Measurements from ENCODE around the gene TJP3.
"Not testable (repeated sequence)": the region's sequence is repeated elsewhere in the genome, so short reads cannot be mapped to it uniquely, and the experiment has no call there.

The TJP3 gene

GRCh38 chr19:3762501-3763459 lies 54.6 kb downstream of the TJP3 start, which contains the start of gene MRPL54:
TSS of gene MRPL54 (plus strand) at chr19:3762682. CDS start at chr19:3762701, 19 bp downstream.
- TF ChIP-seq, protein P1, sequence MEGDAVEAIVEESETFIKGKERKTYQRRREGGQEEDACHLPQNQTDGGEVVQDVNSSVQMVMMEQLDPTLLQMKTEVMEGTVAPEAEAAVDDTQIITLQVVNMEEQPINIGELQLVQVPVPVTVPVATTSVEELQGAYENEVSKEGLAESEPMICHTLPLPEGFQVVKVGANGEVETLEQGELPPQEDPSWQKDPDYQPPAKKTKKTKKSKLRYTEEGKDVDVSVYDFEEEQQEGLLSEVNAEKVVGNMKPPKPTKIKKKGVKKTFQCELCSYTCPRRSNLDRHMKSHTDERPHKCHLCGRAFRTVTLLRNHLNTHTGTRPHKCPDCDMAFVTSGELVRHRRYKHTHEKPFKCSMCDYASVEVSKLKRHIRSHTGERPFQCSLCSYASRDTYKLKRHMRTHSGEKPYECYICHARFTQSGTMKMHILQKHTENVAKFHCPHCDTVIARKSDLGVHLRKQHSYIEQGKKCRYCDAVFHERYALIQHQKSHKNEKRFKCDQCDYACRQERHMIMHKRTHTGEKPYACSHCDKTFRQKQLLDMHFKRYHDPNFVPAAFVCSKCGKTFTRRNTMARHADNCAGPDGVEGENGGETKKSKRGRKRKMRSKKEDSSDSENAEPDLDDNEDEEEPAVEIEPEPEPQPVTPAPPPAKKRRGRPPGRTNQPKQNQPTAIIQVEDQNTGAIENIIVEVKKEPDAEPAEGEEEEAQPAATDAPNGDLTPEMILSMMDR (IDR thresholded peaks at IDR 0.05; ENCODE audit: extremely low read depth, insufficient read depth, missing control alignments) = no peak
- peak; percentile 99 for DNase-seq (ENCODE audit: low spot score)
- in situ Hi-C loops (cut with MboI; ENCODE audit: low pct_unique_long_range_greater_than_20kb, low sequenced_read_pairs, unreplicated experiment) = no loop called here

- in situ Hi-C loops (cut with MboI; ENCODE audit: low pct_unique_long_range_greater_than_20kb, low sequenced_read_pairs, unreplicated experiment) = no loop called here
- no peak for DNase-seq (ENCODE audit: low spot score)
- TF ChIP-seq, protein P1 (IDR thresholded peaks at IDR 0.05; ENCODE audit: extremely low read depth, insufficient read depth, missing control alignments) = no peak
These were observed 56.9 kb downstream of the TJP3 start for GRCh38 chr19:3765121-3765520.

- in situ Hi-C loops (cut with MboI; ENCODE audit: low pct_unique_long_range_greater_than_20kb, low sequenced_read_pairs, unreplicated experiment); DNase-seq (ENCODE audit: low spot score): not testable (repeated sequence)
These were observed 57.6 kb downstream of the TJP3 start for GRCh38 chr19:3765757-3766156.

- in situ Hi-C loops (cut with MboI; ENCODE audit: low pct_unique_long_range_greater_than_20kb, low sequenced_read_pairs, unreplicated experiment) = no loop called here
- TF ChIP-seq, protein P1 (IDR thresholded peaks at IDR 0.05; ENCODE audit: extremely low read depth, insufficient read depth, missing control alignments) = no peak
- DNase-seq (ENCODE audit: low spot score) = no peak
These were observed 58.3 kb downstream of the TJP3 start for GRCh38 chr19:3766520-3766919.

- in situ Hi-C loops (cut with MboI; ENCODE audit: low pct_unique_long_range_greater_than_20kb, low sequenced_read_pairs, unreplicated experiment) = no loop called here
- TF ChIP-seq, protein P1 (IDR thresholded peaks at IDR 0.05; ENCODE audit: extremely low read depth, insufficient read depth, missing control alignments) = no peak
- DNase-seq (ENCODE audit: low spot score) = no peak
These were observed 58.9 kb downstream of the TJP3 start for GRCh38 chr19:3767050-3767449.

DNA sequence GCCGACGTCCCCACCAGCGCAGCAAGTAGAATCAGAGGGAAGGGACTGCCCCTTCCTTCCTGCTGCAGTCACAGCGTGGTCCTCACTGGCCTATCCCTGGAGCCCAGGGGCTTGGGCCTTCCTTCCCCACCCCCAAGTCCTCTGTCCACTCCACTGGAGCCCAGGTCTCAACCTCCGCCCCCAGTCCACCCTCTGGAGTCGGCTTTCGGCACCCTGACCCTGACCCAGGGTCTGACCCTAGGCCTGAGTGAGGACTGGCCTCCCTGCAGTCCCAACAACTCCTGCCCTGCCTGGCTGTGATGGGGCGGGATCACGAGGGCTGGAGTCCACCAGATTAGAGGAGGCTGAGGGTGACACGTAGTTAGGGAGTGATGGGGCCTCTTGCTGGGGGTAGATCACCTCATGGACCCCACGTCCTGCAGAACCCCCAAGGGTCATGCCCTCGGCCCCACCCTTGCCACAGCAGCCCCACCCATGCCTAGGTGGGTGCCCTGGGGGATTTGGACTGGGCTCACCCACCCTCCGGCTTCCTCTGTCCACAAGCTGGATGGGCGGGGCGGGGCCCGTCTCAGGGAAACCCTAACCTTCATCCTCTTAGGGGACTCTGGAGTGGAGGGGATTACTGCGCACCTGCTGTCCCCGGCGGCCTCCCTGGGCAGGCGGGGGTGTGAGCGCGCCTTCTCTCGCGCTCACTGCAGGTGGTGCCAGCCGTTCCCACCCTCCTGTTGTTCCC lies 60.0 kb downstream of the TJP3 start:
- TF ChIP-seq, protein P1 (IDR thresholded peaks at IDR 0.05; ENCODE audit: extremely low read depth, insufficient read depth, missing control alignments) = no peak
- no peak for DNase-seq (ENCODE audit: low spot score)
- in situ Hi-C loops (cut with MboI; ENCODE audit: low pct_unique_long_range_greater_than_20kb, low sequenced_read_pairs, unreplicated experiment) = no loop called here

- TF ChIP-seq, protein P1 (IDR thresholded peaks at IDR 0.05; ENCODE audit: extremely low read depth, insufficient read depth, missing control alignments) = no peak
- no peak for DNase-seq (ENCODE audit: low spot score)
- in situ Hi-C loops (cut with MboI; ENCODE audit: low pct_unique_long_range_greater_than_20kb, low sequenced_read_pairs, unreplicated experiment) = no loop called here
These were observed 60.5 kb downstream of the TJP3 start for GRCh38 chr19:3768748-3769099.

All from GM13977 (cell line).